ENCODE measurements around the gene TERT. TPM values are rescaled to one million over a fixed set of nuclear protein-coding genes. Genes with fewer than 3 reads are reported as not detected.

TERT gene
- total RNA-seq, 1 experiment from 2014 or later, result 6.1 TPM

DNA sequence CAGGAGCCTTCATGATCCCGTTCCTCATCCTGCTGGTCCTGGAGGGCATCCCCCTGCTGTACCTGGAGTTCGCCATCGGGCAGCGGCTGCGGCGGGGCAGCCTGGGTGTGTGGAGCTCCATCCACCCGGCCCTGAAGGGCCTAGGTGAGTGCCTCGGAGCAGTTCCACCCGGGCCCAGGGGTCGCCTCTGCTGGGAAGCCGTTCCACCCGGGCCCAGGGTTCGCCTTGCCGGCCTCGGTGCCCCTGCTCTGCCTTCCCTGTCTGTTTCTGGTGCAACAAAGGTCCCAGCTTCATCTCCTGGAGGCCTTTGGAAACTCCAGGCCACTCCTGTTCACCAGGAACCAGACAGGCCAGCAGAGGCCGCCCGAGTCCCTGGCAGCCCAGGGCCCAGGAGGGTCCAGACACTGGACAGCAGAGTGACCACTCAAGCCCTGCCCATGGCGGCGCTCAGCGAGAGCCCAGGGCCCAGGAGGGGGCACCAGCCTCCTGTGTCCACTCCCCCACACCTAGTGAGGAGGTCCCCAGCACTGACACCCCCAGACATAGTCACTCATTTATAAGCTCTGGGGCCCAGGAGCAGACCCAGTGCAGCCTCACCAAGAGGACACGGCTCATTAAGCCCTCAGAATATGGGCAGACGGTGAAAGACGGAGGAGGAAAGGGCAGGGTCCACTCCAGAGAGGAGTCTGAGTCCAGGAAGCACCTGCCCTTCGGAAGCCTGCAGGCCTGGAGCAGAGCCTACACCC is 86.0 kb downstream of the TERT start:
- Mint-ChIP-seq H3K27ac (ENCODE audit: unreplicated experiment) (no peak overlapping the region), H3K9me3 (ENCODE audit: unreplicated experiment) (no peaks in the 10 kb centered on the region), H3K4me3 (ENCODE audit: unreplicated experiment) (no peak overlapping the region), H3K27me3 (ENCODE audit: insufficient read depth, unreplicated experiment) (no peaks in the 10 kb centered on the region), H3K4me1 (ENCODE audit: low read depth, unreplicated experiment) (no peaks in the 10 kb centered on the region), H3K36me3 (ENCODE audit: insufficient read depth, unreplicated experiment) (no peaks in the 10 kb centered on the region)
- intact Hi-C loops (cut with micrococcal nuclease; ENCODE audit: unreplicated experiment), result no loop called here
- Histone ChIP-seq H3K27me3 (replicated peaks; ENCODE audit: control insufficient read depth, insufficient read depth, low read length) (no peaks in the 10 kb centered on the region), H3K36me3 (ENCODE audit: control insufficient read depth, insufficient read depth, low read length) (no peaks in the 10 kb centered on the region), H3K9me3 (no peaks in the 10 kb centered on the region), H3K4me3 (ENCODE audit: low read depth, low read length) (no peak overlapping the region), H3K4me1 (peaks cover 12% of the 10 kb centered on the region)
- TF ChIP-seq, protein P1, sequence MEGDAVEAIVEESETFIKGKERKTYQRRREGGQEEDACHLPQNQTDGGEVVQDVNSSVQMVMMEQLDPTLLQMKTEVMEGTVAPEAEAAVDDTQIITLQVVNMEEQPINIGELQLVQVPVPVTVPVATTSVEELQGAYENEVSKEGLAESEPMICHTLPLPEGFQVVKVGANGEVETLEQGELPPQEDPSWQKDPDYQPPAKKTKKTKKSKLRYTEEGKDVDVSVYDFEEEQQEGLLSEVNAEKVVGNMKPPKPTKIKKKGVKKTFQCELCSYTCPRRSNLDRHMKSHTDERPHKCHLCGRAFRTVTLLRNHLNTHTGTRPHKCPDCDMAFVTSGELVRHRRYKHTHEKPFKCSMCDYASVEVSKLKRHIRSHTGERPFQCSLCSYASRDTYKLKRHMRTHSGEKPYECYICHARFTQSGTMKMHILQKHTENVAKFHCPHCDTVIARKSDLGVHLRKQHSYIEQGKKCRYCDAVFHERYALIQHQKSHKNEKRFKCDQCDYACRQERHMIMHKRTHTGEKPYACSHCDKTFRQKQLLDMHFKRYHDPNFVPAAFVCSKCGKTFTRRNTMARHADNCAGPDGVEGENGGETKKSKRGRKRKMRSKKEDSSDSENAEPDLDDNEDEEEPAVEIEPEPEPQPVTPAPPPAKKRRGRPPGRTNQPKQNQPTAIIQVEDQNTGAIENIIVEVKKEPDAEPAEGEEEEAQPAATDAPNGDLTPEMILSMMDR (IDR thresholded peaks at IDR 0.05; ENCODE audit: insufficient read depth in 1 of 2, low read depth in 1 of 2, low read length in 1 of 2, severe bottlenecking in 1 of 2, unreplicated experiment in 1 of 2), result peak in 1 of 2 experiments; percentile 59
- CTCF ChIA-PET, result interaction anchor here (0.6 to 1.2 kb wide), 7 partner anchors 22 to 136 kb away, joined by 3 to 7 read pairs (median 4); partner anchors contain the start of gene CLPTM1L
- peak in 1 of 2 experiments; percentile 48 for DNase-seq
- no TSS peak for BruUV-seq (replicated peaks)
- POLR2A ChIA-PET, result no interaction called here

DNA sequence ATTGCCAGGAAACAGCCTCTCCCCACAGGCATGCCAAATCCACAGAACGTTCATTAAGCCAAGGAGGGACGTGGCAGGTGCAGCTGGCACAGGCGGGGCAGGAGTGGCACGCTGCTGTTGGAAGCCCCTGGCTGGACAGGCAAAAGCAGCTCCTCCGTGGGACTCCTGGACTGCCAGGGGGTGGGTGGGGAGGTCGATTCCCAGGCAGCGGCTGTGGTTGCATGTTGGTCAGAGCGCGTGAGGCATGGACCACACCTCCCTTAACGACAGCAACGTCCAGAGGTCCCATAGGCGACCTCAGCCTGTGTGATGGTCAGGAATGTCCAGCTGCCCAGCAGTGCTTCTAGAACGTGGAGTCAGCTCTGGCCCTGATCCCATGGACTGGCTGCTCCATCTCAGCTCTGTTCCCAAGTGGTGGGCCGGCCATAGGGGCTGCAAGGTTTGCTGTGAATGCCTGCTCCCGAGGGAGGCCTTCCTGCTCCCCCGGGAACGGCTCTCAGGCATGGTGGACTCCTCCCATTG is 86.6 kb downstream of the TERT start:
- CTCF ChIA-PET, result interaction anchor here (0.6 to 1.2 kb wide), 8 partner anchors 23 to 201 kb away, joined by 3 to 7 read pairs (median 4); partner anchors contain the start of gene CLPTM1L
- Histone ChIP-seq H3K27me3 (replicated peaks; ENCODE audit: control insufficient read depth, insufficient read depth, low read length) (no peaks in the 10 kb centered on the region), H3K4me1 (peaks cover 14% of the 10 kb centered on the region), H3K36me3 (ENCODE audit: control insufficient read depth, insufficient read depth, low read length) (no peaks in the 10 kb centered on the region), H3K4me3 (ENCODE audit: low read depth, low read length) (no peak overlapping the region), H3K9me3 (no peaks in the 10 kb centered on the region)
- intact Hi-C loops (cut with micrococcal nuclease; ENCODE audit: unreplicated experiment), result no loop called here
- Mint-ChIP-seq H3K4me1 (ENCODE audit: low read depth, unreplicated experiment) (no peaks in the 10 kb centered on the region), H3K27ac (ENCODE audit: unreplicated experiment) (no peak overlapping the region), H3K4me3 (ENCODE audit: unreplicated experiment) (no peak overlapping the region), H3K36me3 (ENCODE audit: insufficient read depth, unreplicated experiment) (no peaks in the 10 kb centered on the region), H3K27me3 (ENCODE audit: insufficient read depth, unreplicated experiment) (no peaks in the 10 kb centered on the region), H3K9me3 (ENCODE audit: unreplicated experiment) (no peaks in the 10 kb centered on the region)
- DNase-seq, result no peak
- no TSS peak for BruUV-seq (replicated peaks)
- TF ChIP-seq, protein P1 (IDR thresholded peaks at IDR 0.05; ENCODE audit: insufficient read depth in 1 of 2, low read depth in 1 of 2, low read length in 1 of 2, severe bottlenecking in 1 of 2, unreplicated experiment in 1 of 2), result no peak
- POLR2A ChIA-PET, result no interaction called here

DNA sequence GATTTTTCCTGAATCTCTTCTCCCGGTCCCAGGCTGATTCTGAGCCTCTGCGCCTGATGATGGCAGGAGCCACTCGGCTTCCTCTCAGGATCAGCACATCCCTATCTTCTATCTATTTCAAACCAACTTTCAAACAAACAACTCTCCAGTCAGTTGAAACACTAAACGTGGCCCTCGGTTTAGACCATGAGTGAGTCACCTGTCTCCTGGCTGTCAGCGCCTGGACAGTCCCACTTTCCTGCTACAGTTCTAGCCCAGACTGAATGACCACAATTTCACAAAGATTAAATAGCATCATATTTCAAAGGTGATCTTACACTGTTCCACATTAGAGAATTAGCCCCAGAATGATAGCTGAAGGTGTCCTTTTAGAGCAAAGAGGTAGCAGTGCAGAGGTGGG is 87.3 kb downstream of the TERT start:
- no peaks in the 10 kb centered on the region for H3K27me3 Mint-ChIP-seq (ENCODE audit: insufficient read depth, unreplicated experiment)
- no TSS peak for BruUV-seq (replicated peaks)
- Histone ChIP-seq H3K9me3 (no peaks in the 10 kb centered on the region), H3K4me1 (peaks cover 18% of the 10 kb centered on the region), H3K36me3 (ENCODE audit: control insufficient read depth, insufficient read depth, low read length) (no peaks in the 10 kb centered on the region), H3K4me3 (ENCODE audit: low read depth, low read length) (no peak overlapping the region), H3K27me3 (replicated peaks; ENCODE audit: control insufficient read depth, insufficient read depth, low read length) (no peaks in the 10 kb centered on the region)
- no peaks in the 10 kb centered on the region for H3K4me1 Mint-ChIP-seq (ENCODE audit: low read depth, unreplicated experiment)
- H3K4me3 Mint-ChIP-seq (ENCODE audit: unreplicated experiment), result no peak overlapping the region
- H3K36me3 Mint-ChIP-seq (ENCODE audit: insufficient read depth, unreplicated experiment), result no peaks in the 10 kb centered on the region
- CTCF ChIA-PET, result interaction anchor here (0.6 kb wide), 1 partner anchor 200 kb away, joined by 3 read pairs; no protein-coding TSS in a partner anchor
- DNase-seq, result no peak
- POLR2A ChIA-PET, result no interaction called here
- intact Hi-C loops (cut with micrococcal nuclease; ENCODE audit: unreplicated experiment), result no loop called here
- H3K9me3 Mint-ChIP-seq (ENCODE audit: unreplicated experiment), result no peaks in the 10 kb centered on the region
- TF ChIP-seq, protein P1 (IDR thresholded peaks at IDR 0.05; ENCODE audit: insufficient read depth in 1 of 2, low read depth in 1 of 2, low read length in 1 of 2, severe bottlenecking in 1 of 2, unreplicated experiment in 1 of 2), result no peak
- no peak overlapping the region for H3K27ac Mint-ChIP-seq (ENCODE audit: unreplicated experiment)

All from Caco-2 (cell line).